HCT116 (cell line): ENCODE measurements around the gene CEACAM18. TPM values are rescaled to one million over a fixed set of nuclear protein-coding genes. Genes with fewer than 3 reads are reported as not detected.
"Not testable (repeated sequence)": the region's sequence is repeated elsewhere in the genome, so short reads cannot be mapped to it uniquely, and the experiment has no call there.

Source experiments
- ATAC-seq: fragments of 200-7000 bp; cut with Tn5 transposase; 2 replicates; pipeline ENCODE4 v1.9.1; 2020; ENCODE audit warnings: mild to moderate bottlenecking, moderate library complexity
- BruUV-seq: library from RNA; stranded (reverse); fragments of 400-500 nt; replicated peaks from 2 replicates; lab custom pipeline; 2021; lab: Mats Ljungman, UMichigan
- CTCF ChIA-PET: fragments of 300-600 bp; sonication (Branson Sonifier 250); formaldehyde crosslinking; loops from one replicate; lab custom pipeline; 2021; ENCODE audit warnings: antibody characterized with exemption; lab: Charles Lee
- POLR2A ChIA-PET: fragments of 300-600, 350-600 bp; sonication (Branson Sonifier 250); formaldehyde crosslinking; loops from one replicate; lab custom pipeline; 2021; ENCODE audit warnings: antibody characterized with exemption; lab: Charles Lee
- RAD21 ChIA-PET, 2 experiments: fragments of 300-600 bp; sonication (Branson Sonifier 250); formaldehyde crosslinking; loops; one replicate each; lab custom pipeline; 2023; ENCODE audit warnings: low total read pairs in 2 of 2; ENCODE audit not compliant: uncharacterized antibody in 2 of 2, unreplicated experiment in 2 of 2, low non-redundant PET in 1 of 2; lab: Charles Lee
- DNase-seq: peaks from one replicate; pipeline ENCODE4 v3.0.0-alpha.2; 2010; ENCODE audit warnings: low read depth, low spot score
- H2AFZ ChIP-seq: fragments of 200-600 bp; shearing (Covaris generic), sonication (generic); 2 replicates; pipeline ENCODE4 v1.6.1; 2017; ENCODE audit warnings: low read depth, mixed run types, mixed read lengths, antibody characterized with exemption, low read length; ENCODE audit not compliant: poor library complexity, severe bottlenecking
- H3K27ac ChIP-seq: 2 replicates; pipeline ENCODE4 v1.5.1; 2012; ENCODE audit warnings: low read depth, low read length
- H3K27me3 ChIP-seq: fragments of 200-600 bp; sonication (generic); 2 replicates; pipeline ENCODE4 v1.6.1; 2016; ENCODE audit warnings: mixed run types, low read length, mixed read lengths; ENCODE audit not compliant: insufficient read depth
- H3K36me3 ChIP-seq, 2 experiments: fragments of 200-500 bp in 1 of 2; fragments of 200-600 bp in 1 of 2; sonication (Bioruptor generic) in 1 of 2; sonication (generic) in 1 of 2; 2 replicates each; pipeline versions ENCODE4 v1.5.1 to v1.6.1; 2014 to 2016; ENCODE audit warnings: low read length in 2 of 2, inconsistent platforms in 1 of 2, mixed read lengths in 1 of 2, mixed run types in 1 of 2; ENCODE audit not compliant: insufficient read depth in 2 of 2, control insufficient read depth in 1 of 2
- H3K4me1 ChIP-seq, 2 experiments: fragments of 200-600 bp in 1 of 2; sonication (generic) in 1 of 2; 2 replicates each; pipeline versions ENCODE4 v1.5.1 to v1.6.1; 2012 to 2017; ENCODE audit warnings: low read length in 2 of 2, inconsistent platforms in 1 of 2, mild to moderate bottlenecking in 1 of 2, mixed read lengths in 1 of 2, mixed run types in 1 of 2, moderate library complexity in 1 of 2; ENCODE audit not compliant: insufficient read depth in 2 of 2, control insufficient read depth in 1 of 2
- H3K4me2 ChIP-seq: fragments of 200-600 bp; sonication (generic); 2 replicates; pipeline ENCODE4 v1.6.1; 2017; ENCODE audit warnings: mixed run types, low read length, mixed read lengths
- H3K4me3 ChIP-seq, 2 experiments: fragments of 200-600 bp in 1 of 2; sonication (generic) in 1 of 2; replicated peaks in 1 of 2; 2 replicates each; pipeline ENCODE4 v1.5.1; 2011 to 2016; ENCODE audit warnings: low read length in 2 of 2, control low read depth in 1 of 2, low read depth in 1 of 2, mild to moderate bottlenecking in 1 of 2, mixed read lengths in 1 of 2, mixed run types in 1 of 2
- H3K79me2 ChIP-seq: fragments of 200-600 bp; sonication (generic); 2 replicates; pipeline ENCODE4 v1.6.1; 2017; ENCODE audit warnings: mild to moderate bottlenecking, mixed run types, low read length, moderate library complexity, mixed read lengths; ENCODE audit not compliant: insufficient read depth
- H3K9ac ChIP-seq: fragments of 200-600 bp; sonication (generic); 2 replicates; pipeline ENCODE4 v1.6.1; 2016; ENCODE audit warnings: low read length, mixed read lengths
- H3K9me2 ChIP-seq: fragments of 200-600 bp; sonication (generic), shearing (Covaris generic); 2 replicates; pipeline ENCODE4 v1.6.1; 2017; ENCODE audit warnings: mixed run types, mild to moderate bottlenecking, moderate library complexity; ENCODE audit not compliant: insufficient read depth
- H3K9me3 ChIP-seq, 2 experiments: fragments of 200-500 bp in 1 of 2; fragments of 200-600 bp in 1 of 2; sonication (Bioruptor generic) in 1 of 2; sonication (generic) in 1 of 2; 2 replicates each; pipeline ENCODE4 v1.6.1; 2014 to 2017; ENCODE audit warnings: low read length in 2 of 2, mixed read lengths in 2 of 2, inconsistent platforms in 1 of 2, low read depth in 1 of 2, mild to moderate bottlenecking in 1 of 2, mixed run types in 1 of 2, moderate library complexity in 1 of 2; ENCODE audit not compliant: control insufficient read depth in 1 of 2, insufficient read depth in 1 of 2
- H4K20me1 ChIP-seq: fragments of 200-600 bp; sonication (generic), shearing (Covaris generic); 2 replicates; pipeline ENCODE4 v1.6.1; 2017; ENCODE audit warnings: mixed run types, mild to moderate bottlenecking, moderate library complexity; ENCODE audit not compliant: insufficient read depth
- EGR1 ChIP-seq: IDR thresholded peaks from 2 replicates; pipeline ENCODE4 v1.6.1; 2012; ENCODE audit warnings: low read depth
- SP1 ChIP-seq: IDR thresholded peaks from 2 replicates; pipeline ENCODE4 v1.6.1; 2012; ENCODE audit warnings: low read depth
- intact Hi-C: fragments of 100-400 bp; cut with micrococcal nuclease; formaldehyde crosslinking; loops from 2 replicates; pipeline ENCODE4 v1.10.0; 2022
- total RNA-seq: library from RNA; stranded (reverse); gene quantifications from one replicate; pipeline ENCODE4 v1.2.1, GENCODE V29; 2021; ENCODE audit not compliant: unreplicated experiment

The CEACAM18 gene
- total RNA-seq, 1 experiment from 2014 or later: not detected

DNA sequence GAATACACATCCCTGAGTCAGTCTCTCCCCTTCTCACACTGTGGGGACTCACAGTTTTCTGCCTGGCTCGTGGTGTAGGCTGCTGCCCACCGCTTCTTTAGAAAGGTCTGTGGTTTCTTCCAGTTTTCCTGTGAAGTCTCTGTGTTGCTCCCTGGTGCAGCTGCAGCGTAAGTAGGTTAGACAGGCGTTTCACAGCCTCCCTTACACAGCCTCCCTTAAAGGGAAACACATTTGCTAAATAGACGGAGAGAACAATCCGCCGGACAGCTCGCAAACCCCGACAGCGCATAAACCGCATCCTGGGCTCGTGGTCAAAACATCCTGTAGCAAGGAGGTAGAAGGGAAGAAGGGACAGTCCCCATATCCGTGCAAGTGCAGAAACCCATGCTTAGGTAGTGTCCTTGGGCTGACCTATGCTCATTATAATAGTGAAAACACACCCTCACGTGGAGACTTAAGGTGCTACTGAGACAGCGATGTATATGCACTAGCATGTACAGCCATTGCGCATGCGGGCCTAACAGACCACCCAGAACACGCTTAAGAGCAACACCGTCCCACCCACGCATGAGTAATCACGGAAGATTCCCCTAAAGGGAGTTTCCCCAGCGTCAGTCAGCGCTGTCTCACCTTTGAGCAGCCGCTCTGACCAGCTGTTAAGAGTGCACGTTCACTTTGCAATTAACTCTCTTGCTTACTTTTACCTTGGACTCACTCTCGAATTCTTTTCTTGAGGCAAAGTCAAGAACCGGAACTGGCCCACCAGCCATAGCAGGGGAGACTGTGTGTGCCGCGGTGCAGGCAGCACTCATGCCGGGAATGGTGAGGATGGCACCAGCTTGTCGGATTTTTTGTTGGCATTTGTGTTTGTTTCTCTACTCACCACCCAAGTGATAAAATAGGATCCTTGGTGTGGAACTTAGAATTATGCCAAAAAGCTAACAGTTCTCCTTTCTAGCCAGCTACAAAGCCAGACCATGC lies 36.6 kb upstream of the CEACAM18 start:
- peak overlapping the region; percentile 30; the same call in 1 of the 2 replicates for H3K9ac ChIP-seq
- TF ChIP-seq EGR1 (peak; percentile 79), SP1 (no peak)
- peaks cover 15% of the 10 kb centered on the region for H3K27me3 ChIP-seq
- no TSS peak for BruUV-seq
- ChIA-PET POLR2A (no interaction called here), CTCF (interaction anchor here (1.2 kb wide), 1 partner anchor 20 kb away, joined by 3 read pairs; no protein-coding TSS in a partner anchor), RAD21 (no interaction called here)
- H3K4me3 ChIP-seq: peak overlapping the region; percentile 1 to 41; a peak in 3 of 4 replicates
- no peaks in the 10 kb centered on the region for H3K36me3 ChIP-seq
- H2AFZ ChIP-seq: peak overlapping the region; percentile 59
- no peak for DNase-seq
- peak; percentile 74 for ATAC-seq
- no peak overlapping the region for H3K27ac ChIP-seq
- no peaks in the 10 kb centered on the region for H4K20me1 ChIP-seq
- H3K9me2 ChIP-seq: no peaks in the 10 kb centered on the region
- H3K4me1 ChIP-seq: peaks cover 13 to 18% of the 10 kb centered on the region in 2 experiments
- no peaks in the 10 kb centered on the region for H3K9me3 ChIP-seq
- H3K79me2 ChIP-seq: no peaks in the 10 kb centered on the region
- peak overlapping the region; percentile 73 for H3K4me2 ChIP-seq
- intact Hi-C loops: no loop called here

DNA sequence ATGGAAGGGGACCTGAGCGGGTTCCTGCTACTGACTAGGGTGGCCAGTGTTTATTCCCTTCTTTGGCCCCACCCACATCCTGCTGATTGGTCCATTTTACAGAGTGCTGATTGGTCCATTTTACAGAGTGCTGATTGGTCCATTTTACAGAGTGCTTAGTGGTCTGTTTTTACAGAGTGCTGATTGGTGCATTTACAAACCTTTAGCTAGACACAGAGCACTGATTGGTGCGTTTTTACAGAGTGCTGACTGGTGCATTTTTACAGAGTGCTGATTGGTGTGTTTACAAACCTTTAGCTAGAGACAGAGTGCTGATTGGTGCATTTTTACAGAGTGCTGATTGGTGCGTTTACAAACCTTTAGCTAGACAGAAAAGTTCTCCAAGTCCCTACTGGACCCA lies 30.8 kb upstream of the CEACAM18 start:
- RAD21 ChIA-PET, H3K27ac ChIP-seq, H3K79me2 ChIP-seq, H3K36me3 ChIP-seq, BruUV-seq, H3K4me1 ChIP-seq, H2AFZ ChIP-seq, H3K9me2 ChIP-seq, intact Hi-C loops, H3K4me2 ChIP-seq, ATAC-seq, H3K4me3 ChIP-seq, CTCF ChIA-PET, POLR2A ChIA-PET, H3K9ac ChIP-seq, H4K20me1 ChIP-seq, DNase-seq, H3K9me3 ChIP-seq: not testable (repeated sequence)
- H3K27me3 ChIP-seq: peaks cover 14% of the 10 kb centered on the region; the same call in 1 of the 2 replicates
